ENCODE results near the gene HTT. TPM values are rescaled to one million over a fixed set of nuclear protein-coding genes. Genes with fewer than 3 reads are reported as not detected.

The HTT gene
- polyA plus RNA-seq, 3 donors: 10.2 to 19.0 (median 12.2) TPM

DNA sequence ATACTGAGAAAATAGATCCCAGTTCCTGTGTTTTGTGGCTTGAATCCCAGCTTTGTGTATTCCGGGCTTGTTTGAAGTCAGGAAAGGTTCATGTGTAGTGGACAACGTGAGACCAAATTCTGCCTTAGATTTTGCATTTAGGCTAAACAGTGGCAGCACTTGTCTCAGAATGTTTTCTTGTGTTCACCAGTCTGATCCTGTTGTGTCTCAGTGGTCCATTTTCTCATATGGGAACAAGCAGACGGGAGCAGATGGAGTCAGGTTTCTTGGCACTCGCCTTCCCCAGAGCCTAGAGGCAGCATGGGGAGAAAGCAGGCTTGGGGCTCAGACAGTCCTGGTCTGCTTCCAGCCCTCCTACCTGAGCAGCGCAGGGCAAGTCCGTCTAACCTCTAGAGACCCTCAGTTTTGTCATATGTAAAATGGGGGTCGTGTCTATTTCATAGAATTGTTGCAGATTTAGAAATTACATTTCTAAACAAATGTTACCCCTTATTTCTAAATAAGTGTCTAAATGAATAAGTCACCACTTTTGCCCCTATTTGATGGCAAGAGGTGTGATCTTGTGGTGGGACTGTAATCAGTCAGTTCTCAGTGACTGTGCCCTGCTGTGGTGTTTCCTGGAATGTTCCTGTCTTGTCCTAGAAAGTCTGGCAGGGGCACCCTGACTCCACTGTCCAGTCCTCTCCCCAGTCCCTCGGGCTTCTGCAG lies 146.1 kb downstream of the HTT start:
- no peak overlapping the region for H3K27ac ChIP-seq (ENCODE audit: low read depth, low read length)
- WGBS, 3 donors: 73 to 80% (median 78%) methylated on average over 8 of the region's 8 CpGs

DNA sequence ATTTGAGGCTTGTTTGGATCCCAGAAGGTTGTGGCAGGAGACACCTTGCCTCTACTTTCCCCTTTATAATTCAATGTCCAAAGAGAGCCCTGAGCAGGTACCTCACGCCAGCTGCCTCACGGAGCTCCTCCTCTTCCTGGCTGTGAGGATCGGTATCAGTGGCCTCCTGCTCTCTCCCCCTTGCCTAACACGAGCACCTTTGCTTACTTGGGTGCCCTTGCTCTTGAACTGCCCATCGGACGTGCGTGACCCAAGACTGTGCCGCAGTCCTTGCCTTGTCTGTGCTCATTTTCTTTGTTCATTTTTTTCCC lies 146.7 kb downstream of the HTT start:
- H3K27ac ChIP-seq (ENCODE audit: low read depth, low read length): no peak overlapping the region
- WGBS, 3 donors: 90 to 91% (median 90%) methylated on average over 8 of the region's 8 CpGs

DNA sequence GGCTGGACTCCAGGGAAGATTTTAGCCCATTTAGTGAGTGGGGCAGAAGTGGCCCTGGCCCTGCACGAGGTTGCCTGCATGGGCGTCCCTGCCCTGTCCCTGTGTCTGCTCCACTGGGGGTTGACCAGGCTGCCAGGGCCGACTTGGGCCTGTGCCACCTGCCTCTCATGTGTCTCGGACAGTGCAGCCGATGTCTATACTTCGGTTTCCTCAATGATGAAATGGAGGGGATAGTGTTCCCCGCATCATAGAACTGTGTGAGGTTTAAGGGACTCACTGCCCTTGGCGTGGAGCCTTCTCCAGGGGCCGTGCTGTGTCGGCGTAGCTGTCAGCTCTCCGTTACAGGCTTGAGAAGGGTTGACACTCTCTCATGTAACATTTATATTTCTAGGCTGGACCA lies 147.5 kb downstream of the HTT start:
- H3K27ac ChIP-seq (ENCODE audit: low read depth, low read length): no peak overlapping the region
- 83 to 93% (median 89%) methylated on average over 12 of the region's 12 CpGs for WGBS, 3 donors

DNA sequence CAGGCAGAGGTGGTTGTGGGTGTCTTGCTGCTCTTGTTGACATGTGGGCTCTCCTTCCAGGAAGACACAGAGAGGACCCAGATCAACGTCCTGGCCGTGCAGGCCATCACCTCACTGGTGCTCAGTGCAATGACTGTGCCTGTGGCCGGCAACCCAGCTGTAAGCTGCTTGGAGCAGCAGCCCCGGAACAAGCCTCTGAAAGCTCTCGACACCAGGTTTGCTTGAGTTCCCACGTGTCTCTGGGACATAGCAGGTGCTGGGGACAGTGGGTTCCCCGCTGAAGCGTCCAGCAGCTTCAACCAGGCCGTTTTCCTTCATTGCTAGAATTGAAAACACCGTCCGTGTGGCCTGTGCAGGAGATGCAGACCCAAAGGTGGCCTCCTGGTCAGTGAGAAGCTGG lies 148.9 kb downstream of the HTT start:
- WGBS, 3 donors: 85 to 96% (median 96%) methylated on average over 11 of the region's 11 CpGs

DNA sequence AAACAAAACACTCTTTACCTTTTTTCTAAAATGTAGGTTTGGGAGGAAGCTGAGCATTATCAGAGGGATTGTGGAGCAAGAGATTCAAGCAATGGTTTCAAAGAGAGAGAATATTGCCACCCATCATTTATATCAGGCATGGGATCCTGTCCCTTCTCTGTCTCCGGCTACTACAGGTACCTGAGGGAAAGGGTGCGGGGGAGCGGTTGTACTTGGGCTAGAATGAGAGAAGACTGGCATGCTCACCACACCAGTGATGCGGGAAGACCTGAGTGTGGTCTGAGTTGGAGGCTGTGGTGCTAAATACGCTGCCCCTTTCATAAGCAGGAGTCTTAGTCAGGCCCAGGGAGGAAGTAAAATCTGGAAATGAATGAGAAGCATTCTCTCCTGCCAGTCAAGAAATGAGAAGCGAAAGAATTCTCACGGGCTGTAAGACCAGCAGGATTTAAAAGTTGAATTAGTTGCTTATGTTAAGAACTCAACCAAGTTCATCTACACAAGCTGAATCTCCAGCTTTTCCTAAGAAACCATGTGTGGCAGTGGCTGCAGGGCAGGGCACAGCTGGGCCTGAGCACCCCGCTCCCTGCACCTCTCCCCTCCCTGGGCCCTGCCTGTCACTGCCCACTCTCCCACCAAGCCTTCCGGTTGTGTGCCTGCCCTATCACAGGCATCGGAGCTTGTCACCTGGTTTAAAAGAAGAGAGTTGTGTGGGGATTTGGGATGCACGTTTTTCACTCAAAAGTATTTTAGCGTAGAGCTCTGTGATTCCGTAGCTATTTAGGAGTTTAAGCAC lies 149.7 kb downstream of the HTT start:
- no peak overlapping the region for H3K27ac ChIP-seq (ENCODE audit: low read depth, low read length)
- 89 to 90% (median 90%) methylated on average over 13 of the region's 13 CpGs for WGBS, 3 donors

More for the DNA sequence above, 148.9 kb downstream of the HTT start:
- no peak overlapping the region for H3K27ac ChIP-seq (ENCODE audit: low read depth, low read length)

DNA sequence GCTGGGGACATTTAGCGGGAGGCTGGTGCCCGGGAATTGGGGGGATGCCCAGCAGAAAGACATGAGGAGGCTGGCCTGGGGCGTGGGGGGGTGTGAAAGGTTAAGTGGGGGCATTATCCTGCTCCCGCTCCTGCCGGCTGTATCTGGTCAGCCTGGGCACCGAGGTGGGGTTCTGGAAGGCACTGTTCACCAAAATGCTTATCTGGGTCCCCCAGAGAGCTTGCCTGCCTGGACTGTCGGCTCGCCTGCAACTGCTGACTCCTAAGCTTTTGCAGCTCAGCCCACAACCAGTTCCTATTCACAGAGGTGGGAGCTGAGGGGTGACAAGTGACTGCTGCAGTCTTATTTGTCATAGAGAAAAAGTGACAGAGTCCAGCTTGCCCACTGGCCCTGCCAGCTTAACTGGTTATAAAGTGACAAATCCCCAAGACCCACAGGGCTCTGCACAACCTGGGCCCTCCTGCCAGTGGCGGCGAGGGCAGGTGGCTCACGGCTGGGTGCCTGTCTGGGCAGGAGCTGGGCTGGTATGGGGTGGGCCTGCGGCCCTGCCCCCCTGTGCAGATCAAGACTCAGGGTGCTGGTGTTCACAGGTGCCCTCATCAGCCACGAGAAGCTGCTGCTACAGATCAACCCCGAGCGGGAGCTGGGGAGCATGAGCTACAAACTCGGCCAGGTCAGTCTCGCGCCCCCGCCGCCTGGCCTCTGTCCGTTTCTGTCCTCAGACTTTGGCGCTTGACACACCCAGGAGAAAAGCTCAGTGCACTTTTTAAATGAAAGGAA lies 150.8 kb downstream of the HTT start:
- H3K27ac ChIP-seq (ENCODE audit: low read depth, low read length): no peak overlapping the region
- 89 to 95% (median 89%) methylated on average over 22 of the region's 22 CpGs for WGBS, 3 donors

DNA sequence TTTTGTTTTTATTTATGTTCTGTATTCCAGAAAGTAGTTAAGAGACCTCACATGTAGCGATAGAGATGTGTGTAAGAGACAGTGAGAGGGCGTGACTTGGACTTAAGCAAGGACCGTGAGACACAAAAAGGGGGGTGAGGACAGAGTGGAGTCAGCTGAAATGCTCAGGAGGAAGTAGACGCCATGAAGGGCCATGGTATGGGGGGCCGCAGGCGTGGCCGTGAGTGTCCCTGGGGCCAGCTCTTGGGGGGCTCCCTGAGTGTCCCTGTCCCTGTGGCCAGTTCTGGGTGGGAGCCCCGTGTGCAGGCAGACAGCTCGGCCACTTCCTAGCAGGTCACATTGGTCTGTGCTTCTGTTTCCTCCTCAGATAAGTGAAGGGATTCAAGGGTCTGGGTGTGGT lies 151.5 kb downstream of the HTT start:
- 65 to 91% (median 66%) methylated on average over 9 of the region's 9 CpGs for WGBS, 3 donors
- H3K27ac ChIP-seq (ENCODE audit: low read depth, low read length): no peak overlapping the region

DNA sequence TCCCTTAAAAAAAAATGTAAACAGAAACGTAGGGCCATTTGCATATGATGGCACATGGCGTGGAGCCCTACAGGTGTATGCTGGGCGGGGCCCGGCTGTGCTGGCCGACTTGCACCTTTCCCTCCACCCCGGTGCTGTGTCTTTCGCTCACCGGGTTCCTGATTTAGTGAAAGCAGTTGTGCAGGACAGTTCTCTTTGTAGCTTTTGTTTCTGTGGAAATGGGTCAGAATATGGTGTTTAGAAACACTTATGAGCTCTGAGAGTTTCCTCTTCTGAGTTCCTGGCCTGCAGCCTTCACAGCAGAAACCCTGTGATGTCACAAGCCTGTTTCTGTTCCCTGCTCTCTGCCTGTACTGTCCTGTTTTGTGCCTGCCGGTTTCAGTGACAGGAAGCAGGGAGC lies 152.0 kb downstream of the HTT start:
- WGBS, 3 donors: 41 to 65% (median 61%) methylated on average over 9 of the region's 9 CpGs
- no peak overlapping the region for H3K27ac ChIP-seq (ENCODE audit: low read depth, low read length)

DNA sequence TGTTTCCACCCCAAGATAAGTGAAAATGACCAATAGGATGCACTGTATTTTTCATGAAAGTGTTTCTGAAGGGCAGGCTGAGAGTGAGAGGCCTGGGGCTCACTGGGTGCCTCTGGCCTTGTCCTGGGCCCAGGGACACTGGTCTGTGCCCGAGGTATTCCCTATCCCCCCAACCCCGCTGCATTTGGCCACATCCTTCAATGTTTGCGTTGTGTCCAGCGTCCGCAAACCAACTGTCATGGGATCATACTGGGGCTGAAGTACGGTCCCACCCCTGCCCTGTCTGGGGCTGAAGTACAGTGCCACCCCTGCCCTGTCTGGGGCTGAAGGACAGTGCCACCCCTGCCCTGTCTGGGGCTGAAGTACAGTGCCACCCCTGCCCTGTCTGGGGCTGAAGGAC lies 152.5 kb downstream of the HTT start:
- 80 to 94% (median 94%) methylated on average over 6 of the region's 6 CpGs for WGBS, 3 donors
- no peak overlapping the region for H3K27ac ChIP-seq (ENCODE audit: low read depth, low read length)

DNA sequence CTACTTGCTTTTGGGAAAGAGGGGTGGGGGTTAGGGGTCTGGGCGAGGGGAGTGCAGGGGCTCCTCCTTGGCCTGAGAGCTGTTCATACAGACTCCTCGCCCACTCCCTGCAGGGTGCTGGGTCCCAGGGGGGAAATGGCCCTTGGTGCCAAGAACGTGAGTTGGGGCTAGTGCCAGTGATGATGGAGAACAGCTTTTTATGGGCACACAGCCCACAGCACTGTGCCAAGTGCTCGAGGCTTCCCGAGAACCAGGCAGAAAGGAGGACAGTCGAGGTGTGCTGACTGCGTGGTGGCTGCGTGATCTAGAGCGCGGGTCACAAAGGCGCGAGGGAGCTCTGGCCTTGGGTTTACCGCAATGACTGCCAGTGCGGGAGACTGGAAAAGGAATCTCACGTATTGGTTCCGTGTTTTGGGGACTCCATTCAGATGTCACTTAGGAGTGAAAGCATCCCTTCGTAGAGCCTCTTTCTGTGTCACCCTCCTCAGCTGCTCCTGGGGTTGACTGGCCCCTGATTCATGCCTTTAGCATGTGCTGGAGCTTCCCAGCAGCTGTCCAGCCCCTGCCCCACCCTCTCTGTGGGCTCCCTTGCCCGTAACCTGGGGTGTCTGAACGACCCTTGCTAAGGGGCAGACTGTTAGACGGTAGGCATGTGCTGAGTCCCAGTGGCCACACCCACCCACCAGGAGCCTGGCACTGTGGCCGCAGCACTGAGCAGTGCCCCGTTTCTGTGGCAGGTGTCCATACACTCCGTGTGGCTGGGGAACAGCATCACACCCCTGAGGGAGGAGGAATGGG lies 153.6 kb downstream of the HTT start:
- H3K27ac ChIP-seq (ENCODE audit: low read depth, low read length): no peak overlapping the region
- WGBS, 3 donors: 82 to 89% (median 87%) methylated on average over 23 of the region's 23 CpGs

DNA sequence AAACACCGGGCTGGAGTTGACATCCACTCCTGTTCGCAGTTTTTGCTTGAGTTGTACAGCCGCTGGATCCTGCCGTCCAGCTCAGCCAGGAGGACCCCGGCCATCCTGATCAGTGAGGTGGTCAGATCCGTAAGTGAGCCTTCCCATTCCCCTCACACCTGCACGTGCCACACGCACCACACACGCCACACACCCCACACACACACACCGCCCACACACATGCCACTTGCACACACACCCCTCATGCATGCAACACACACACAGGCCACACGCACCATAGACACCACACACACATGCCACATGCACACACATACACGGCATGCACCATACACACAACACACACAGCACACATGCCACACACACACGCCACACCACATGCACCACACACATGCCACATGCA lies 154.4 kb downstream of the HTT start:
- WGBS, 3 donors: 91 to 96% (median 95%) methylated on average over 13 of the region's 13 CpGs

DNA sequence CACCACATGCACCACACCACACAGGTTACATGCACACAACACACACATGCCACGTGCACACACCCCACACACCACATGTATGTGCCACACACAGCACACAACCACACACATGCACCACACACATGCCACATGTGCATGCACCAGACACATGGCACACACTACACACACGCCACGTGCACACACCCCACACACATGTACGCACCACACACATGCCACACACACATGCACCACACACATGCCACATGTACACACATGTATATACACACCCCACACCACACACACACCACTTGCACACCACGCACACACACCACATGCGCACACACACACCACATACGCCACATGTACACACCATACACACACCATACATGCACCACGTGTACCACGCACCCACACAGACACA lies 154.8 kb downstream of the HTT start:
- no peak overlapping the region for H3K27ac ChIP-seq (ENCODE audit: low read depth, low read length)
- 95 to 98% (median 96%) methylated on average over 9 of the region's 9 CpGs for WGBS, 3 donors

More for the DNA sequence above, 154.4 kb downstream of the HTT start:
- H3K27ac ChIP-seq (ENCODE audit: low read depth, low read length): no peak overlapping the region

DNA sequence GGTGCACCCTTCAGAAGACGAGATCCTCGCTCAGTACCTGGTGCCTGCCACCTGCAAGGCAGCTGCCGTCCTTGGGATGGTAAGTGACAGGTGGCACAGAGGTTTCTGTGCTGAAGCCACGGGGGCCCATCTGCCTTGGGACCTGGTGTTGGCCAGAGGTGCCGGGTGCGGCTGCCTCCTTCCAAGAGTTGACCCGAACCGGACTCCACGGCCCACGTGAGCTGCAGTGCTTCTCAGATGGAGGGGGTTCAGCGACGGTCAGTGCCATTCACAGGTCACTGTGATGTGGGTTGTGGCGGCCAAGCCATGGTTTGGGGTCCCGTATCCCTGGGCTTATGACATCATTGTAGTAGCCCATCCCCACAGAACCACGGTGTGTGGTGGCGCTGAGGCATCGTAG lies 155.5 kb downstream of the HTT start:
- no peak overlapping the region for H3K27ac ChIP-seq (ENCODE audit: low read depth, low read length)
- 92 to 94% (median 94%) methylated on average over 17 of the region's 17 CpGs for WGBS, 3 donors

DNA sequence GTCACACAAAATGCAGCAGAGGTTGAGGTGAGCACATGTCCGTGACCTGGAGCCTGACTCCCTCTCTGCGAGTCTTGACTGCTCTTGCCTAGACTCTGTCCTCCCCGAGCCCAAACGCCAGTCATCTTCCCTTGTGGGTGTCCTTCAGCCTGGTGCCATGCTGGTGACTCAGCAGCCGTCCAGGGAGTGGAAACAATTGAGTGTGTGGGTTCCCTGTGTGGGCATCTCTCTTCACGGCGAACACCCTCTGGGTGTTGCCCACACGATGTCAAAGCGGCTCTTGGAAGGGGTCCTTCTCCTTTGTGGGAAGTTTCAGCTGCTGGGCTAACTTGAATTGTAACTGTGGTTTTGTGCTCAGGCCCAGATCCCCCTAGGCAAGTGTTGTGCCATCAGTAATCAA lies 157.0 kb downstream of the HTT start:
- 85 to 89% (median 88%) methylated on average over 9 of the region's 9 CpGs for WGBS, 3 donors

DNA sequence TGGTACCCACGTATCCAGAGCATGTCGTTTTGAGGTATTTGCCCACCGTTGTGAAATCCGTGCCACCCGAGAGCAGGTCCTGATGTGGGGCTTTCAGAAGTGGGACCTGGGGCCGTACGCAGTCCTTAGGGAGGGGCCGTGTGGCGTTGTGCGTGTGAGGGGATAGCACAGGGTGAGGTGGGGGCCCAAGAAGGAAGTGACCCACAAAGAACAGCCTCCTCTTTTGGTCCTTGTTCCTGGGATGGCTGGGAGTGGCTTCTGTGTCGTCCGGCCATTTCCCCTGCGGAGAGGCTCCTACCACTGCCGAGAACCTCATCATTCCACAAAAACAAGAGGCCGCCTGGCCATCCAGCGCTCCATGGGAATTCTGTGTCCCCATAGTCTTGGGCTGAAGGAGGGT lies 157.5 kb downstream of the HTT start:
- no peak overlapping the region for H3K27ac ChIP-seq (ENCODE audit: low read depth, low read length)
- WGBS, 3 donors: 90 to 95% (median 94%) methylated on average over 16 of the region's 16 CpGs

More for the DNA sequence above, 157.0 kb downstream of the HTT start:
- no peak overlapping the region for H3K27ac ChIP-seq (ENCODE audit: low read depth, low read length)

DNA sequence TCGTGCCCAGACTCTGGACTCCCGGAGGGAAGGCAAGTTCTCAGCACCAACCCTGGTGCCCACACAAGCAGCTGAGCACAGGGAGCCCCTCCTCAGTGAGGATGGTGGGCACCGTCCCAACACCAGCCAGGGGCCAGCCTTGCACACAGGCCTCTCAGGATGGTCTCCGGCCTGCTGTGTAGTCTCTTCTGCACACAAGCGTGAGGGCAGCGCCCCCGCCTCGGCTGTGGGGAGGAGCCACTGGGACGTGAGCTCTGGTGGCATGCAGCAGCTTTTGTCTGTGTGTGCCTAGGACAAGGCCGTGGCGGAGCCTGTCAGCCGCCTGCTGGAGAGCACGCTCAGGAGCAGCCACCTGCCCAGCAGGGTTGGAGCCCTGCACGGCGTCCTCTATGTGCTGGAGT lies 158.4 kb downstream of the HTT start:
- WGBS, 3 donors: 75 to 95% (median 91%) methylated on average over 15 of the region's 15 CpGs
- no peak overlapping the region for H3K27ac ChIP-seq (ENCODE audit: low read depth, low read length)

DNA sequence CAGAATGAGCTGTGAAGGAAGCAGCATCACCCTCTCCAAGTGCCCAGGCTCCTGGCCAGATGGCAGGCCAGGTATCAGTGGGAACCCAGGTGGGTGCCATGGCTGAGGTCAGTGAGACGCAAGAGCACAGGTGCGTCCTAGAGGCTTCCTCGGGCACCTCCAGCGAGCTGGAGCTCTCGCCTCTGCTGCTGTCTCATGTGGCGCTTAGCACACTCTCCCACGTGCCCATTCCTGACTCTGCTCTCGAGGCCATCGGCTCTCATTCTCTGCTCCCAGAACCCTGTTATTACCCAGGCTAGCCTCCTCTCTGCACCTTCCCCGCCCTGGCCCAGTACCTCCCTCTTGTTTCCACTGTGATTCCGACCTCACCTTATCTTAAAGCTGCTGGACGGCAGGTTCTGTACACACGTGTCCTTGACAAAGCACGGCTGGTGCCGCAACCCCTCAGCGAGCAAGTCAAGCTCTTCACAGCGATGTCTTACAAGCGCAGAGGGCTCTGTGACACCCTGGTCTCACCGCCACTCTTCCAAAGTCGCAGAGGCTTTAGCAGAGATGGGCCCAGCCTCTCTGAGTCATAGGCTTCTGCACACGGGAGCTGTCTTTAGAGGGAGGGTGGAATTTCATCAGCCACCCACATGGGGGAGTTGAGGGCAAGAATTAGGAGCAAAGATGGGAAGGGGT lies 159.1 kb downstream of the HTT start:
- H3K27ac ChIP-seq (ENCODE audit: low read depth, low read length): no peak overlapping the region
- WGBS, 3 donors: 63 to 93% (median 91%) methylated on average over 21 of the region's 21 CpGs
